Measurements from ENCODE around the gene DCAF11. TPM values are rescaled to one million over a fixed set of nuclear protein-coding genes. Genes with fewer than 3 reads are reported as not detected.
A peak's percentile ranks its signal among the peaks of the same experiment; 100 is the strongest.

DCAF11 gene
- total RNA-seq, 1 donor from 2014 or later: 66.5 TPM

DNA sequence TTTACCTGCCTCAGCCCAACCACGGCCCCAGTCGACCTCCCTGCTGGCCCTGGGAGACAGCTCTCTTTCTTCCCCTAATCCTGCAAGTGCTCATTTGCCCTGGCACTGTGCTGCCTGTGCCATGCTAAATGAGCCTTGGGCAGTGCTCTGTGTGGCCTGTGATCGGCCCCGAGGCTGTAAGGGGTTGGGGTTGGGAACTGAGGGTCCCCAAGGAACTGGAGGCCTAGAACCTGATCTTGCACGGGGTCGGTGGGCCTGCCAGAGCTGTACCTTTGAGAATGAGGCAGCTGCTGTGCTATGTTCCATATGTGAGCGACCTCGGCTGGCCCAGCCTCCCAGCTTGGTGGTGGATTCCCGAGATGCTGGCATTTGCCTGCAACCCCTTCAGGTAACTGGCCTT lies 35.5 kb downstream of the DCAF11 start:
- Mint-ChIP-seq H3K27ac (no peak overlapping the region), H3K27me3 (ENCODE audit: insufficient read depth, low read depth) (no peaks in the 10 kb centered on the region), H3K4me1 (peaks cover 19% of the 10 kb centered on the region), H3K4me3 (no peak overlapping the region), H3K36me3 (peaks cover 6% of the 10 kb centered on the region), H3K9me3 (no peaks in the 10 kb centered on the region)
- Histone ChIP-seq H2AFZ (replicated peaks) (no peak overlapping the region), H3K27ac (no peak overlapping the region), H3K27me3 (no peaks in the 10 kb centered on the region), H3K79me2 (ENCODE audit: low read depth) (peaks cover 33% of the 10 kb centered on the region), H3K36me3 (peaks cover 4% of the 10 kb centered on the region), H3K4me2 (no peak overlapping the region), H3K4me1 (peaks cover 10% of the 10 kb centered on the region), H3F3A (ENCODE audit: low read depth) (peaks cover 4% of the 10 kb centered on the region), H3K9ac (no peak overlapping the region), H3K9me3 (ENCODE audit: low read depth) (no peaks in the 10 kb centered on the region), H4K20me1 (ENCODE audit: low read depth) (peaks cover 15% of the 10 kb centered on the region), H3K4me3 (no peak overlapping the region)
- TF ChIP-seq EZH2 (IDR thresholded peaks at IDR 0.05): no peak
- no peak for TF ChIP-seq CTCF (IDR thresholded peaks at IDR 0.05)
- TF ChIP-seq EZH2phosphoT487 (IDR thresholded peaks at IDR 0.05): no peak
- DNase-seq (ENCODE audit: low spot score): no peak

GRCh38 chr14:24150567-24150966 lies 36.0 kb downstream of the DCAF11 start:
- Histone ChIP-seq H3K36me3 (peaks cover 4% of the 10 kb centered on the region), H4K20me1 (ENCODE audit: low read depth) (peaks cover 15% of the 10 kb centered on the region), H3K27me3 (no peaks in the 10 kb centered on the region), H3K4me1 (peaks cover 10% of the 10 kb centered on the region), H2AFZ (replicated peaks) (no peak overlapping the region), H3K9me3 (ENCODE audit: low read depth) (no peaks in the 10 kb centered on the region), H3K4me2 (no peak overlapping the region), H3K79me2 (ENCODE audit: low read depth) (peaks cover 29% of the 10 kb centered on the region), H3K4me3 (no peak overlapping the region), H3K27ac (no peak overlapping the region), H3F3A (ENCODE audit: low read depth) (peaks cover 4% of the 10 kb centered on the region), H3K9ac (no peak overlapping the region)
- Mint-ChIP-seq H3K27me3 (ENCODE audit: insufficient read depth, low read depth) (no peaks in the 10 kb centered on the region), H3K9me3 (no peaks in the 10 kb centered on the region), H3K36me3 (peaks cover 10% of the 10 kb centered on the region), H3K27ac (no peak overlapping the region), H3K4me3 (no peak overlapping the region), H3K4me1 (peaks cover 15% of the 10 kb centered on the region)
- TF ChIP-seq EZH2 (IDR thresholded peaks at IDR 0.05): no peak
- TF ChIP-seq EZH2phosphoT487 (IDR thresholded peaks at IDR 0.05): no peak
- DNase-seq (ENCODE audit: low spot score): no peak

DNA sequence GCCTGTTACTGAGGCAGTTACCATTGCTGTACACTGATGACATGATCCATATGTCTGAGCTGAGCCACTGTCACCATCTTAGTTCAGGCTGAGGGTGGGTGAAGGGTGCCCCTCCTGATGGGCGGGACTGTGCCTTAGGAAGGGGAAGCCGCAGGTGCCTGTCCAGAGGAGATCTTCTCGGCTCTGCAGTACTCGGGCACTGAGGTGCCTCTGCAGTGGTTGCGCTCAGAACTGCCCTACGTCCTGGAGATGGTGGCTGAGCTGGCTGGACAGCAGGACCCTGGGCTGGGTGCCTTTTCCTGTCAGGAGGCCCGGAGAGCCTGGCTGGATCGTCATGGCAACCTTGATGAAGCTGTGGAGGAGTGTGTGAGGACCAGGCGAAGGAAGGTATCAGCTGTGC lies 36.4 kb downstream of the DCAF11 start:
- peaks cover 11% of the 10 kb centered on the region for H3K4me1 Mint-ChIP-seq
- Histone ChIP-seq H3F3A (ENCODE audit: low read depth) (peaks cover 4% of the 10 kb centered on the region), H3K9me3 (ENCODE audit: low read depth) (no peaks in the 10 kb centered on the region), H2AFZ (replicated peaks) (no peak overlapping the region), H3K4me1 (peaks cover 7% of the 10 kb centered on the region), H4K20me1 (ENCODE audit: low read depth) (peaks cover 15% of the 10 kb centered on the region), H3K4me2 (no peak overlapping the region), H3K36me3 (peaks cover 4% of the 10 kb centered on the region), H3K79me2 (ENCODE audit: low read depth) (peaks cover 25% of the 10 kb centered on the region), H3K4me3 (no peak overlapping the region), H3K9ac (no peak overlapping the region), H3K27me3 (no peaks in the 10 kb centered on the region), H3K27ac (no peak overlapping the region)
- no peak for DNase-seq (ENCODE audit: low spot score)
- H3K4me3 Mint-ChIP-seq: no peak overlapping the region
- H3K27me3 Mint-ChIP-seq (ENCODE audit: insufficient read depth, low read depth): no peaks in the 10 kb centered on the region
- H3K36me3 Mint-ChIP-seq: peaks cover 14% of the 10 kb centered on the region
- H3K27ac Mint-ChIP-seq: no peak overlapping the region
- H3K9me3 Mint-ChIP-seq: no peaks in the 10 kb centered on the region
- no peak for TF ChIP-seq CTCF (IDR thresholded peaks at IDR 0.05)
- TF ChIP-seq EZH2 (IDR thresholded peaks at IDR 0.05): no peak
- no peak for TF ChIP-seq EZH2phosphoT487 (IDR thresholded peaks at IDR 0.05)

GRCh38 chr14:24151404-24152080 lies 37.0 kb downstream of the DCAF11 start:
- no peak for DNase-seq (ENCODE audit: low spot score)
- Histone ChIP-seq H2AFZ (replicated peaks) (no peak overlapping the region), H3K9me3 (ENCODE audit: low read depth) (no peaks in the 10 kb centered on the region), H3K36me3 (peaks cover 4% of the 10 kb centered on the region), H3K4me2 (no peak overlapping the region), H3K79me2 (ENCODE audit: low read depth) (peaks cover 23% of the 10 kb centered on the region), H3K27ac (no peak overlapping the region), H3K4me1 (peaks cover 7% of the 10 kb centered on the region), H3K9ac (no peak overlapping the region), H3F3A (ENCODE audit: low read depth) (peaks cover 4% of the 10 kb centered on the region), H3K4me3 (no peak overlapping the region), H4K20me1 (ENCODE audit: low read depth) (peaks cover 15% of the 10 kb centered on the region), H3K27me3 (no peaks in the 10 kb centered on the region)
- Mint-ChIP-seq H3K27ac (no peak overlapping the region), H3K4me3 (peak overlapping the region; percentile 20), H3K4me1 (peaks cover 10% of the 10 kb centered on the region), H3K36me3 (peaks cover 14% of the 10 kb centered on the region), H3K9me3 (no peaks in the 10 kb centered on the region), H3K27me3 (ENCODE audit: insufficient read depth, low read depth) (no peaks in the 10 kb centered on the region)
- TF ChIP-seq EZH2 (IDR thresholded peaks at IDR 0.05) (no peak), EZH2phosphoT487 (IDR thresholded peaks at IDR 0.05) (no peak), CTCF (IDR thresholded peaks at IDR 0.05) (no peak)

All from neural progenitor cell (in vitro differentiated cells).